HepG2 (cell line): Measurements from ENCODE around the gene LRP1-AS. TPM values are rescaled to one million over a fixed set of nuclear protein-coding genes. Genes with fewer than 3 reads are reported as not detected.

ENCODE experiments used
- ARNT ChIP-seq: fragments of 450-650 bp; IDR thresholded peaks from 2 replicates; pipeline ENCODE4 v1.6.1; 2017
- ATF1 ChIP-seq: IDR thresholded peaks from 2 replicates; pipeline ENCODE4 v1.6.1; 2016; ENCODE audit warnings: mild to moderate bottlenecking, control low read depth
- FOXC1 ChIP-seq: sonication (generic); formaldehyde crosslinking; IDR thresholded peaks from 2 replicates; pipeline ENCODE4 v1.8.0; 2022; ENCODE audit warnings: mild to moderate bottlenecking, missing genetic modification reagents, borderline replicate concordance
- GATAD2A ChIP-seq: IDR thresholded peaks from 2 replicates; pipeline ENCODE4 v1.6.1; 2016
- MEF2D ChIP-seq: sonication (generic); formaldehyde crosslinking; IDR thresholded peaks from 2 replicates; pipeline ENCODE4 v1.5.1; 2020; ENCODE audit warnings: mild to moderate bottlenecking, missing genetic modification reagents
- NFKBIZ ChIP-seq: IDR thresholded peaks from 2 replicates; pipeline ENCODE4 v1.6.1; 2018; ENCODE audit warnings: missing genetic modification reagents, missing compliant biosample characterization
- ZNF34 ChIP-seq: sonication (generic); formaldehyde crosslinking; IDR thresholded peaks from 2 replicates; pipeline ENCODE4 v1.4.0; 2020; ENCODE audit warnings: mild to moderate bottlenecking, missing genetic modification reagents, borderline replicate concordance
- ZNF510 ChIP-seq: sonication (generic); formaldehyde crosslinking; IDR thresholded peaks from 2 replicates; pipeline ENCODE4 v1.4.0; 2020; ENCODE audit warnings: low read depth, mild to moderate bottlenecking, missing genetic modification reagents
- ZNF558 ChIP-seq: sonication (generic); formaldehyde crosslinking; IDR thresholded peaks from 2 replicates; pipeline ENCODE4 v1.9.0; 2022; ENCODE audit warnings: mild to moderate bottlenecking, missing genetic modification reagents, borderline replicate concordance
- ZNF607 ChIP-seq: sonication (generic); formaldehyde crosslinking; IDR thresholded peaks from 2 replicates; pipeline ENCODE4 v1.5.1; 2020; ENCODE audit warnings: missing genetic modification reagents, mild to moderate bottlenecking, borderline replicate concordance
- ZNF747 ChIP-seq: sonication (generic); formaldehyde crosslinking; IDR thresholded peaks from 2 replicates; pipeline ENCODE4 v1.8.1; 2023; ENCODE audit warnings: missing genetic modification reagents, mild to moderate bottlenecking, borderline replicate concordance
- ZSCAN25 ChIP-seq: sonication (generic); formaldehyde crosslinking; IDR thresholded peaks from 2 replicates; pipeline ENCODE4 v1.8.0; 2022; ENCODE audit warnings: mild to moderate bottlenecking, missing genetic modification reagents
- polyA plus RNA-seq, 8 experiments: library from polyadenylated mRNA; depleted of rRNA in 3 of 8; stranded (reverse) in 7 of 8; unstranded in 1 of 8; fragments of >200 nt; fragmentation: Illumina TruSeq in 4 of 8; extraction: Trizol in 4 of 8; gene quantifications; 2 replicates each; pipeline versions ENCODE4 v1.2.1 to v1.2.3, GENCODE V29; 2011 to 2016; ENCODE audit warnings: low read depth in 4 of 8, missing spikeins in 1 of 8, mixed read lengths in 1 of 8; ENCODE audit not compliant: insufficient read depth in 1 of 8
- total RNA-seq, 5 experiments: library from RNA; depleted of rRNA; stranded (reverse); fragments of >200 nt; fragmentation: Illumina TruSeq; extraction: Trizol; gene quantifications; 2 replicates each; pipeline ENCODE4 v1.2.3, GENCODE V29; 2016; ENCODE audit warnings: low read depth in 1 of 5
- TF ChIP-seq, protein P1 (sequence below): IDR thresholded peaks from 2 replicates; pipeline ENCODE4 v1.6.1; 2018; ENCODE audit warnings: missing genetic modification reagents
- TF ChIP-seq, protein P2 (sequence below): sonication (generic); formaldehyde crosslinking; IDR thresholded peaks from 2 replicates; pipeline ENCODE4 v1.8.1; 2023; ENCODE audit warnings: mild to moderate bottlenecking, missing genetic modification reagents, borderline replicate concordance
- TF ChIP-seq, protein P3 (sequence below): sonication (generic); formaldehyde crosslinking; IDR thresholded peaks from 2 replicates; pipeline ENCODE4 v1.4.0; 2020; ENCODE audit warnings: missing genetic modification reagents
- TF ChIP-seq, protein P4 (sequence below): IDR thresholded peaks from 2 replicates; pipeline ENCODE4 v1.6.1; 2016; ENCODE audit warnings: missing genetic modification reagents, missing compliant biosample characterization
- TF ChIP-seq, protein P5 (sequence below): sonication (generic); formaldehyde crosslinking; IDR thresholded peaks from 2 replicates; pipeline ENCODE4 v1.8.0; 2022; ENCODE audit warnings: missing genetic modification reagents, mild to moderate bottlenecking, inconsistent platforms, borderline replicate concordance
- TF ChIP-seq, protein P6 (sequence below): sonication (generic); formaldehyde crosslinking; IDR thresholded peaks from 2 replicates; pipeline ENCODE4 v1.5.0; 2020; ENCODE audit warnings: missing genetic modification reagents
- TF ChIP-seq, protein P7 (sequence below): IDR thresholded peaks from 2 replicates; pipeline ENCODE4 v1.6.1; 2016

Gene LRP1-AS
- total and polyA plus RNA-seq, 2 of the 13 experiments (the other 11 are each of a cell fraction or from before 2014, with no cell fraction given), result 0.20 TPM; not detected in 1

DNA sequence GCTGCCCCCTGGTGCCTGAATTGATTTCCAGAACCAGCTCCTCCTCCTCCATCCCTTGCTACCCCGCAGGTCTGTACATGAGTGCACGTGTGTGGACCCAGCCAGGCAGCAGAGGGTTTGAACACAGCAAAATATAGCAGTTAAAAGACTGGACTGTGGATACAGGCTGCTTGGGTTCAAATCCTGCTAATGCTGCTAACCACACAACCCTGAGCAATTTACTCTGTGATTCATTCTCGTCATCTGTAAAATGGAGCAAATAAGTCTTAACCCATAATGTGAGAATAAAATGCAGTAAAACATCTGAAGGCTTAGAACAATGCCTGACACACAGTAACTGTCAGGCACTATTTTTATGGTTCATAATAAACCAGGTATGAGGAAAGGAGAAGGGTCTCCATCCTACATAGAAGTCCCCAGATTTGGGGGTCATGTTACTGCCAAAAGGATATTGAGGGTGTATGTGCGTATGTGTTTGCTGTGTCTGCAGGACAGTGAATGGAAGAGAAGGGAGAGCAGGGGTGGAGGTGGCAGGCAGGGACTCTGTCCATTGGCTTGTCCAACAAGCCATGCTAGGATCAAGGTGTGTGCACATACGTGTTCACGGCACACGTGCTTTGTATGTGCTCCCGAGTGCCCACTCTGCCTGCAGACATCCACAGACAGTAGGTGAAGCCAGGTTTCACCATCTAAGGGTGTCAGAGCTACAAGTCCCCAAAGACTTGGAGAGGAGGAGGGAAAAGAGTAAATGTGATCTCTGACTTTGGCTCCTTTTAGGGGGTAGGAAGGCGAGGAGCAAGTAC is 34.7 kb downstream of the LRP1-AS start (continued):
- TF ChIP-seq, protein P1, sequence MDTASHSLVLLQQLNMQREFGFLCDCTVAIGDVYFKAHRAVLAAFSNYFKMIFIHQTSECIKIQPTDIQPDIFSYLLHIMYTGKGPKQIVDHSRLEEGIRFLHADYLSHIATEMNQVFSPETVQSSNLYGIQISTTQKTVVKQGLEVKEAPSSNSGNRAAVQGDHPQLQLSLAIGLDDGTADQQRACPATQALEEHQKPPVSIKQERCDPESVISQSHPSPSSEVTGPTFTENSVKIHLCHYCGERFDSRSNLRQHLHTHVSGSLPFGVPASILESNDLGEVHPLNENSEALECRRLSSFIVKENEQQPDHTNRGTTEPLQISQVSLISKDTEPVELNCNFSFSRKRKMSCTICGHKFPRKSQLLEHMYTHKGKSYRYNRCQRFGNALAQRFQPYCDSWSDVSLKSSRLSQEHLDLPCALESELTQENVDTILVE (CRISPR knock-in tag), result no peak
- TF ChIP-seq, protein P2, sequence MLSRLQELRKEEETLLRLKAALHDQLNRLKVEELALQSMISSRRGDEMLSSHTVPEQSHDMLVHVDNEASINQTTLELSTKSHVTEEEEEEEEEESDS (CRISPR knock-in tag), result no peak
- TF ChIP-seq ARNT, result no peak
- no peak for TF ChIP-seq NFKBIZ (CRISPR knock-in tag)
- 0 out of 2 replicates have a peak, but pooled peaks have one; percentile 8 for TF ChIP-seq FOXC1 (CRISPR knock-in tag)
- 0 out of 2 replicates have a peak, but pooled peaks have one; percentile 6 for TF ChIP-seq ZNF510 (CRISPR knock-in tag)
- TF ChIP-seq ZNF34 (CRISPR knock-in tag), result 0 out of 2 replicates have a peak, but pooled peaks have one; percentile 63
- TF ChIP-seq, protein P3, sequence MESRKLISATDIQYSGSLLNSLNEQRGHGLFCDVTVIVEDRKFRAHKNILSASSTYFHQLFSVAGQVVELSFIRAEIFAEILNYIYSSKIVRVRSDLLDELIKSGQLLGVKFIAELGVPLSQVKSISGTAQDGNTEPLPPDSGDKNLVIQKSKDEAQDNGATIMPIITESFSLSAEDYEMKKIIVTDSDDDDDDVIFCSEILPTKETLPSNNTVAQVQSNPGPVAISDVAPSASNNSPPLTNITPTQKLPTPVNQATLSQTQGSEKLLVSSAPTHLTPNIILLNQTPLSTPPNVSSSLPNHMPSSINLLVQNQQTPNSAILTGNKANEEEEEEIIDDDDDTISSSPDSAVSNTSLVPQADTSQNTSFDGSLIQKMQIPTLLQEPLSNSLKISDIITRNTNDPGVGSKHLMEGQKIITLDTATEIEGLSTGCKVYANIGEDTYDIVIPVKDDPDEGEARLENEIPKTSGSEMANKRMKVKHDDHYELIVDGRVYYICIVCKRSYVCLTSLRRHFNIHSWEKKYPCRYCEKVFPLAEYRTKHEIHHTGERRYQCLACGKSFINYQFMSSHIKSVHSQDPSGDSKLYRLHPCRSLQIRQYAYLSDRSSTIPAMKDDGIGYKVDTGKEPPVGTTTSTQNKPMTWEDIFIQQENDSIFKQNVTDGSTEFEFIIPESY (CRISPR knock-in tag), result no peak
- TF ChIP-seq, protein P4, sequence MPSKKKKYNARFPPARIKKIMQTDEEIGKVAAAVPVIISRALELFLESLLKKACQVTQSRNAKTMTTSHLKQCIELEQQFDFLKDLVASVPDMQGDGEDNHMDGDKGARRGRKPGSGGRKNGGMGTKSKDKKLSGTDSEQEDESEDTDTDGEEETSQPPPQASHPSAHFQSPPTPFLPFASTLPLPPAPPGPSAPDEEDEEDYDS (CRISPR knock-in tag), result no peak
- no peak for TF ChIP-seq ZNF558 (CRISPR knock-in tag)
- TF ChIP-seq MEF2D (CRISPR knock-in tag), result no peak
- no peak for TF ChIP-seq ATF1 (CRISPR knock-in tag)
- TF ChIP-seq, protein P5, sequence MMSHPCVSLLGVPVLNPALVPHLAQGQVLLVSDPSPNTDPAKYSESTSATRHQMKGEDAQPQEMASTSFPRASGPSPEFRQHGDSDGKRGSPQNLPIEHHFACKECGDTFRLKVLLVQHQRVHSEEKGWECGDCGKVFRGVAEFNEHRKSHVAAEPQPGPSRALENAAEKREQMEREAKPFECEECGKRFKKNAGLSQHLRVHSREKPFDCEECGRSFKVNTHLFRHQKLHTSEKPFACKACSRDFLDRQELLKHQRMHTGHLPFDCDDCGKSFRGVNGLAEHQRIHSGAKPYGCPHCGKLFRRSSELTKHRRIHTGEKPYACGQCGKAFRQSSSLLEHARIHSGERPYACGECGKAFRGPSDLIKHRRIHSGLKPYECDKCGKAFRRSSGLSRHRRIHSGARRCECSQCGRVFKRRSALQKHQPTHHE, result peak; percentile 2; the same call in 1 of the 2 replicates
- TF ChIP-seq, protein P6, sequence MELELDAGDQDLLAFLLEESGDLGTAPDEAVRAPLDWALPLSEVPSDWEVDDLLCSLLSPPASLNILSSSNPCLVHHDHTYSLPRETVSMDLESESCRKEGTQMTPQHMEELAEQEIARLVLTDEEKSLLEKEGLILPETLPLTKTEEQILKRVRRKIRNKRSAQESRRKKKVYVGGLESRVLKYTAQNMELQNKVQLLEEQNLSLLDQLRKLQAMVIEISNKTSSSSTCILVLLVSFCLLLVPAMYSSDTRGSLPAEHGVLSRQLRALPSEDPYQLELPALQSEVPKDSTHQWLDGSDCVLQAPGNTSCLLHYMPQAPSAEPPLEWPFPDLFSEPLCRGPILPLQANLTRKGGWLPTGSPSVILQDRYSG (CRISPR knock-in tag), result no peak
- 0 out of 2 replicates have a peak, but pooled peaks have one; percentile 3 for TF ChIP-seq GATAD2A (CRISPR knock-in tag)
- no peak for TF ChIP-seq ZNF607 (CRISPR knock-in tag)
- TF ChIP-seq ZSCAN25 (CRISPR knock-in tag), result peak; percentile 75; the same call in 1 of the 2 replicates
- TF ChIP-seq, protein P7, sequence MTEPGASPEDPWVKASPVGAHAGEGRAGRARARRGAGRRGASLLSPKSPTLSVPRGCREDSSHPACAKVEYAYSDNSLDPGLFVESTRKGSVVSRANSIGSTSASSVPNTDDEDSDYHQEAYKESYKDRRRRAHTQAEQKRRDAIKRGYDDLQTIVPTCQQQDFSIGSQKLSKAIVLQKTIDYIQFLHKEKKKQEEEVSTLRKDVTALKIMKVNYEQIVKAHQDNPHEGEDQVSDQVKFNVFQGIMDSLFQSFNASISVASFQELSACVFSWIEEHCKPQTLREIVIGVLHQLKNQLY (CRISPR knock-in tag), result 0 out of 2 replicates have a peak, but pooled peaks have one; percentile 15
- no peak for TF ChIP-seq ZNF747 (CRISPR knock-in tag)
